Left renal cortex interstitium (tissue), 4 donors: ENCODE data around the gene TRAPPC3. TPM values are rescaled to one million over a fixed set of nuclear protein-coding genes. Genes with fewer than 3 reads are reported as not detected.
"Not testable (repeated sequence)": the region's sequence is repeated elsewhere in the genome, so short reads cannot be mapped to it uniquely, and the experiment has no call there.

ENCODE experiments used
- DNase-seq, 4 donors: peaks; one replicate each; pipeline ENCODE4 v3.0.0-alpha.2; 2013; ENCODE audit warnings: low read depth in 4 of 4, low spot score in 2 of 4, missing footprints in 1 of 4
- polyA plus RNA-seq, 4 donors: library from polyadenylated mRNA; unstranded; fragments of 120-200 nt; gene quantifications; one replicate each; pipeline ENCODE4 v1.2.1, GENCODE V29; 2013; ENCODE audit not compliant: insufficient read length in 4 of 4

Gene TRAPPC3
- 10 to 100 TPM; 63.0 to 67.7 (median 63.3) TPM for polyA plus RNA-seq

DNA sequence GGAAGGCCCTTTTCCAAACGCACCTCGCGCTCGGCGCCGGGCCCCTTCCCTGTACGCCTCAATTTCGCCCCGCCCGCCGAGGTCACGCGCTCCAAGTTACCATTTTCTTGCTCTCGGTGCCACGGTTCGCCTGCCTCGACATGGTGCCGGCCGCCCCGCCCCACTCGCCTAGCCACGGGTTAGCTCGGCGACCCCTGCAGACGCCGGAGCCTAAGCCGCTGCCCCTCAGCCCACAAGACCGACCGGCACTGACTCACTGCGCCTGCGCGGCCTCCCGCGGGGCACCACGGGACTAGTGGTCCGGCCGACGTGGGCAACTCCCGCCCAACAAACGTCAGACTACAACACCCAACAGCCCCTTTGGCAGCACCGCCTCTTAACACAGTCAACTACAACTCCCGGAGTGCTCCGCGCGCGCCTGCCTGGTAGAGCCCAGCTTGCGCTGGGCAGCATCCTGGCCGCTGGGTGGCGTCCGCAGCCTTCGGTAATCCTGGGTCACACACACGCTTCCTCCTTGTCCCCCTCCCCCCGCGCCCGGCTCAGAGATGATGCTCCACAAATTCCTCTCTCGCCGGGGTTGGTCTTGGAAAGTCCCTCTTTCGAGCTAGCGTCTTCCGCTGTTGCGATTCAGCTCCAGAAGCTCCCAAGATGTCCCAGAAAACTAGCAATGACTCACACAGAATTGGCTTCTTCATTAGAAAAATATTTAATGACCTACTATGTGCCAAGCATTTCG lies at the start of gene TRAPPC3:
Gene TRAPPC3 (minus strand): TSS at position 250 of the 736 bp plus-strand sequence. CDS start 108 bp downstream, at position 142.
- DNase-seq, result peak; percentile 92 to 99 (median 96)

DNA sequence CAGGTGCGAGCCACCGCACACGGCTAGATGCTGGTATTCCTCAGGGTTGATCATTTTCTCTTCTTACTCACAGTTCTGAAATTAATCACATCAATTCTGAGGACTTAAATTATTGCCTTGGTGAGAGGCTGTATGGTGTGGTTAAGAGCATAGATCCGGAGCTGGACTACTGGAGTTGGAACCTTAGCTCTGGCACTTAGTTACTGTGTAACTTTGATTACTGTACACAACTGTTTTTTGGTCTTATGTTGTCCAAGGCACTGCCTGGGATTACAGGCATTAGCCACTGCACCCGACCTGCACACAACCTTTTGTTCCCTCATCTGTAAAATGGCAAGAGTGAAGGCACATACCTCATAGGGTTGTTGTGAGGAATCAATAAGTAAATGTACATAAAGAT lies 49.4 kb upstream of the TRAPPC3 start:
- DNase-seq, result no peak

DNA sequence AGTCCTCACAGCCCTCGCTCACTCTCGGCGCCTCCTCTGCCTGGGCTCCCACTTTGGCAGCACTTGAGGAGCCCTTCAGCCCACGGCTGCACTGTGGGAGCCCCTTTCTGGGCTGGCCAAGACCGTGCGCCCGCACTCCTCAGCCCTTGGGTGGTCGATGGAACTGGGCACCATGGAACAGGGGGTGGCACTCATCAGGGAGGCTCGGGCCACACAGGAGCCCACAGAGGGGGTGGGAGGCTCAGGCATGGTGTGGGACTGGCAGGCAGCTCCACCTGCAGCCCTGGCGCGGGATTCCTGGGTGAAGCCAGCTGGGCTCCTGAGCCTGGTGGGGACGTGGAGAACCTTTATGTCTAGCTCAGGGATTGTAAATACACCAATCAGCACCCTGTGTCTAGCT lies 47.5 kb upstream of the TRAPPC3 start:
- not testable (repeated sequence) for DNase-seq

DNA sequence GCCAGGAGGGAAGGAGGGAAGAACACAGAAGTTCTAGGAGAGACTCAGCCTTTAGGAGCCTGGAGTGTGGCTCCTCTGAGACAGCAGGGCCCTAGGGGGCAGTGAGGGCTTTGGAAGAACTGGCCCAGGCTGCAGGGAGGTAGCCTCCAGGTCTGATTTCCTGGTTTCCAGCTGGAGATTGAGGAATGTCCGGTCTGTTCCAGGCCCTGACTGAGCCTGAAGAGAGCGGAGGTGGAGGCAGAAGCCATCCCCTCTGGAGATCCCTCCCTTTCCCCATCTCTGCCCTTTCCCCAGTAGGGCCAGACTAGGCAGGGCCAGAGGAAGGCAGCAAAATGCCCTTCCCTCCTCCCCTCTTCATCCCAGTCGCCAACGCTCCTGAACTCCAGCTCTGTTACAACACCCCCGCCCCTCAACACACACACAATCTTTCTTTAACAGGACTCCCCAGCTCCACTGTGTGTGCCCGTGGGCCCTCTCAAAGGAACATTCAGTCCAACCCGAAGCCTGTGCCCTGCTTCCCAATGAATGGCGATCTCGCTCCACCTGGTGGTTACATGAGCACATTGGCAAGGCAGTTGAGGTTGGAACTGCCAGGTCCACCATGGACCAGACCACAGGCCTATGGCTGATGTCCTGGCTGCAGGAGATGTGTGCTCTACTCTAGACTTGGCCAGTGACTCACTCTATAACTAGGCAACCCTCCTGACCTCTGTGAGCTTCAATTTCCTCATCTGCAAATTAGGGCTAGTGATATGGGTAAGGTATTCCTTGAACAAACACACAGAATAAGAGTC lies 38.7 kb upstream of the TRAPPC3 start:
- DNase-seq, result peak; percentile 53 to 79 (median 56)

DNA sequence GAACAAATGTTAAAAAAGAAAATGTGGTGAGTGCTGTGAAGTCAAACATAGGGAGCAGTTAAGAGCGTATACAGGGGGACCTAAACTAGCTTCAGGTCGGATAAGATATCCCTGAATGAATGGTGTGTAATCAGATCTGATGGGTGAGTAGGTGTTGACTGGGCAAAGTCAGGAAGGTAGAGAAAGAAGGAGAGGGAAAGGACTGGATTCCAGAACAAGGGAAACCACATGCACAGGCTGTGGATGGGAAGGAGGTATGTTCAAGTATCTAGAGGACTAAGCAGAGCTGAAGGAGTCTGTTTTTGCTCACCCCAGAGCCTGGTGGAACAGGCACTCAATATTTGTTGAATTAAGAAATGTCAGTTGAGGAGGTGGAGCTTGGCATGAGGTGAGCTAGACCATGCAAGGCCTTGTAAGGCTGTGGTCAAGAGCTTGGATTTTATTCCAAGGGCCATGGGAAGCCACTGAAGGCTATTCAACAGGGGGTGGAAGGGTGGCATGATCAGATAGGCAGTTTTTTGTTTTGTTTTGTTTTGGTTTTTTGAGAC lies 34.1 kb upstream of the TRAPPC3 start:
- no peak for DNase-seq

DNA sequence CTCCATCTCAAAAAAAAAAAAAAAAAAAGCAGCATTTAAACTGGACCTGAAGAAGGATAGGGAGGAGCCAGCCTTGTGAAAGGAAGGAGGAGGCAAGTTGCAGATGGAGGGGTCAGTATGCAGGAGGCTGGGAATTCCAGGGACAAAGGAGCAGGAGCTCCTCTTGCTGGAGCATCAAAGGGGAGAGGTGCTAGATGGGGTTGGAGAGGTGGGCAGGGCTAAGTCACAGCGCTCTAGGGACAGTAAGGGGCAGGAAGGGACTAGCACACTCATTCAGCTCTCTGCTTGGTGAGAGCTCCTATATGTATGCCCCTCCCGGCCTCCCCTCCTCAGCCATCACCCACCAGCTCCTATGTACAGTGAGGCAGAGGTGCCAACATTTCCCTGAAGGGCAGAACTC lies 33.4 kb upstream of the TRAPPC3 start:
- no peak for DNase-seq

DNA sequence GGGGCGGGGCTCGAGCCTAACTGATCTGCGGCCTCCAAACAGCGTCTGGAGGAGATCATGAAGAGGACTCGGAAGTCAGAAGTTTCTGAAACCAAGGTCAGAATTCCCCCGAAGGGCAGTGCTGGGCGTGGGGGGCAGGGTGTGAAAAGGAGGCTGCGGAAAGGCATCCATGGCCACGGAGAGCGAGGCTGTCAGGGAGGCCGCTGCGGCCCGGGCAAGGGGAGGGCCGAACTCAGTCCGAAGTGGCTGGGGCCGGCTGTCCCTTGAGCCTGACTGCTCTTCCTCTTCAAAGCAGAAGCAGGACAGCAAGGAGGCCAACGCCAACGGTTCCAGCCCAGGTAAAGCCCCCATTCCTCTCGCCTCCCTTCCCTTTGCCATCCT lies 29.9 kb upstream of the TRAPPC3 start:
- no peak for DNase-seq

DNA sequence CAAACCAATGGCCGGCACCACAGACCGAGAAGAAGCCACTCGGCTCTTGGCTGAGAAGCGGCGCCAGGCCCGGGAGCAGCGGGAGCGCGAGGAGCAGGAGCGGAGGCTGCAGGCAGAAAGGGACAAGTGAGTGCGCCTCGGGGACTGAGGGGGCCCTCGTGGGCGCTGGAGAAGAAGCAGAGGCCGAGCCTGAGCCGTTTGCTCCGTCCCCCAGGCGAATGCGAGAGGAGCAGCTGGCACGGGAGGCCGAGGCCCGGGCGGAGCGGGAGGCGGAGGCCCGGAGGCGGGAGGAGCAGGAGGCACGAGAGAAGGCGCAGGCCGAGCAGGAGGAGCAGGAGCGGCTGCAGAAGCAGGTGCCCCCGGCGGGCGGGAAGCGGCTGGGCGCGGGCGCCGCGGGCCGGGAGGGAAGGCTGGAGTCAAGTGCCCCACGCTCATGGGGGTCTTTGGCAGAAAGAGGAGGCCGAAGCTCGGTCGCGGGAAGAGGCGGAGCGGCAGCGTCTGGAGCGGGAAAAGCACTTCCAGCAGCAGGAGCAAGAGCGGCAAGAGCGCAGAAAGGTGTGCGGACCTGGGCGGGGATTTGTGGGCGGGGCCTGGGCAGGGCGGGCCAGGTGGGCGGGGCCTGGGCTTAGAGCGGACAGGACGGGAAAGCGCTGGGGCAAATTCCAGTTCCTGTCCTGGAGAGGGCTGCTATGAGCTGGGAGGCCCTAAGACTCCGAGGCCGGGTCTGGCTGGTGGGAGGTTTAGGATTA lies 29.4 kb upstream of the TRAPPC3 start:
- no peak for DNase-seq

DNA sequence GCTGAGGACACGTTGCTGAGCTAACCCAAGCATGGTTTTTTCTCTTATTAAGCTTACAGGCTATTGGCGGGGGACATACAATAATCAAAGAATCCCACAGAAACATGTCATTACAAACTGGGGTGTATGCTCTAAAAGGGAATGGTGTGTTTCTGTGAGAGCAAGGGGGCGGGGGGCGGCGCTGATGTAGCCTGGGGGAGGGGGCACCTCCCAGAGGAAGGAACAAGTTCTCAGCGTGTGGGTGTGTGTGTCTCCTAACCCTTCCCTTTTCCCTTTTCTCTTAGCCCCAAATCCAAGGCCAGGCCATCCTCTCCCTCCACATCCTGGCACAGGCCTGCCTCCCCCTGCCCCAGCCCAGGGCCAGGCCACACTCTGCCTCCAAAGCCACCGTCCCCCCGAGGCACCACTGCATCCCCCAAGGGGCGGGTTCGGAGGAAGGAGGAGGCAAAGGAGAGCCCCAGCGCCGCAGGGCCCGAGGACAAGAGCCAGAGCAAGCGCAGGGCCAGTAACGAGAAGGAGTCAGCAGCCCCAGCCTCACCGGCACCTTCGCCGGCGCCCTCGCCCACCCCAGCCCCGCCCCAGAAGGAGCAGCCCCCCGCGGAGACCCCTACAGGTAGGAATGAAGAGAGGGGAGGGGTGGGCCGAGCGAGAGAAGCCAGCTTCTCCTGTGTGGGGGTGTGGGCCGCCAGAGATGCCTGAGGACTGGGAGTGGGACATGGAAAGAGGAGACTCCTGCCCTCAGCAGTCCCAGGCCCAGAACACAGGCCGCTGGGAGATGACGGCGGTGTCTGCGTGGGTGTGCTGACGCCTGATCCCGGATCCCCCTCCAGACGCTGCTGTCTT lies 28.5 kb upstream of the TRAPPC3 start:
- no peak for DNase-seq

DNA sequence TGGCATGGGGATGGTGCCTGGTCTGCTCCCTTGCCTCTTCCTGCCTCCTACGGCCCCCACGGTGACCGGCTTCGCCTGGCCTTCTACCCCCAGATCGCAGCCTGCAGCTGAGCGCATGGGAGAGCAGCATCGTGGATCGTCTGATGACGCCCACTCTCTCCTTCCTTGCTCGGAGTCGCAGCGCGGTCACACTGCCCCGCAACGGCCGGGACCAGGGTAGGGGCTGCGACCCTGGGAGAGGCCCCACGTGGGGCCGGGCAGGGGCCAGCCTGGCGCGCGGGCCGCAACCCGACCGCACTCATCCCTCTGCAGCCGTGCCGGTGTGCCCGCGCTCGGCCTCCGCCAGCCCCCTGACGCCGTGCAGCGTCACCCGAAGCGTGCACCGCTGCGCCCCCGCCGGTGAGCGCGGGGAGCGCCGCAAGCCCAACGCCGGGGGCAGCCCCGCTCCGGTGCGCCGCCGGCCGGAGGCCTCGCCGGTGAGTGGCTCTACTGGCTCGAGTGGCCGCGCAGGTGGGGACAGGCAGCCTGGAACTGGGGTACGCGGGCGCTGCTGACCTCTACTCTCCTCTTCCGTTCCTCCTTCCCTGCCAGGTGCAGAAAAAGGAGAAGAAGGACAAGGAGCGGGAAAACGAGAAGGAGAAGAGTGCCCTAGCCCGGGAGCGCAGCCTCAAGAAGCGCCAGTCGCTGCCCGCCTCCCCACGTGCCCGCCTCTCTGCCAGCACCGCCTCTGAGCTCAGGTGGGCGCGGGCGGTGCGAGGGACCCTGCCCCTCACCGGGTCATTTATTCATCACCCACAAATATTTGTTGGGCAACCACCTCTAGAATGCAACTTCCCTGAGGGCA lies 27.0 kb upstream of the TRAPPC3 start:
- DNase-seq, result no peak

DNA sequence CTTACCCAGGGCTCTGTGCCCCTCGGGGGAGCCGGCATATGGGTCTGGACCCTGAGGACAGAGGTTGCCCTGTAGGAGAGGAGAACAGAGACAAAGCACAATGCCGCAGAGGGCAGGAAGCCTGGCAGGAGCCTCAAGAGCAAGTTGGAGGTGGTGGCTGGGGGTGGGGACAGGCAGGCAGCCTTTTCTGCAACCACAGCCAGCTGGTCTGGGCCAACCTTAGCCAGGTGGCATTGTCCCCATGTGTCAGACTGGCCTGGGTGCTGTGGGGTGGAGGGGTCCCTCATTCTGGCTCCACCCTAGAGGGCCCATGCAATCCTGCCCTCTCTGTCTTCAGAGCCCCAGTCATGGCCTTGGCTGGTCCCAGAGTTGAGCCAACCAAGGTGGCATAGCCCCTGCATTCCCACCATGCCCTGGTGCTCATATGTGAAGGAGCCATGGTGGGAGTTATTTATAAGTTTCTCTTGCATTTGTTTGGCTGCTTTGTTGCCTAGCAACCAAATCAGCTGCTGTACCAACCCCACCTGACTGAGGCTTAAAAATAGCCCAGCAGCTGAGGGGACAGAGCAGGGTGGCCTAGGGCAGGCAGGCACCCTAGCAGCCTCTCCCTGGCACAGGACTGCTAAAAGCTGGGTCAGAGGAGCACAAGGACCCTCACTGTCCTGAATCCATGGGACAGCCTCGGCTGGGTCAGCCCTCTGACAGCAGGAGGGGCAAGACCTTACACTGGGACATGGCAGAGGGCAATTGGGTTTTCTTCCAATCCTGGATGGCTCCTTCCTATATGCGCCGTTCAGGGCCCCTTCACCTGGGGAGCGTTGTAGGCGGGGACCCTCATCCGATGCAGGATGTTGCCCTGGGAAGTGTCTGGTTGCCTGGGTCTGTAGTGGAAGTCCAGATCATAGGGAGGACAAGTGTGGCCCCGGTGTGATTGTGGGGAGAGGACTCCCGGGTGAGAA lies 26.1 kb upstream of the TRAPPC3 start:
- DNase-seq, result no peak

DNA sequence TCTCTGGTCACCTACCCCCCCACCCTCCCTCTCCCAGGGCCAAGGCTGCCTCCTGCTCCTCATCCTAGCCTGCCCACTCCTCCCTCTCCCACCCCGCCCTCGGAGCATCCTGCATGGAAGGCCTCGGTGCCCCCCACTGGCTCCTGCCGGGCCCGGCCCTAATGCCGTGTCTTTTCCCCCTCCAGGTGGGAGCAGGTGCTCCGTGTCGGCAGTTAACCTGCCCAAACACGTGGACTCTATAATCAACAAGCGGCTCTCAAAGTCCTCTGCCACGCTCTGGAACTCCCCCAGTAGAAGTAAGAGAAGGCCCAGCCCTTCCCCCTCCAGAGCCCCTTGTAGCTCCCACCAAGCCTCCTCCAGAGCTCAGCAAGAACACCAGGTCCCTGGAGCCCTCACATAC lies 25.4 kb upstream of the TRAPPC3 start:
- no peak for DNase-seq

DNA sequence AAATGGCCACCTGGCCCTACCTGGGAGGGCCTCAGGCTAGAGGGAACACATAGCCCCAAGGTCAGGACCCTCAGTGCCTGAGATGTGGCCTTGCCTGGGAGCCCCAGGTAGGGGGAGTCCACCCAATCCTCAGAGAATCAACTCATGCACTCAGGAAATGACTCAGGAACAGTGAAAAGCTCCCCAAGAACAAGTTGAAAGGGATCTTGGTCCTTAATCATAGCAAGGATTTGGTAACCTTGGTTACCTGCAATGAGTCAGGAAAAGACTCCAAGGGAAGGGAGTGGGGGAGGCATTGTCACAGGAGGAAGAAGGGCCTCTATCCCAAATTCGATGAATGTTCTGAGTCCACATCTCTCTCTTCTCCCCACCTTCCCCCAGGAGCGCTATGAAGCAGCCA lies 23.7 kb upstream of the TRAPPC3 start:
- DNase-seq, result no peak

DNA sequence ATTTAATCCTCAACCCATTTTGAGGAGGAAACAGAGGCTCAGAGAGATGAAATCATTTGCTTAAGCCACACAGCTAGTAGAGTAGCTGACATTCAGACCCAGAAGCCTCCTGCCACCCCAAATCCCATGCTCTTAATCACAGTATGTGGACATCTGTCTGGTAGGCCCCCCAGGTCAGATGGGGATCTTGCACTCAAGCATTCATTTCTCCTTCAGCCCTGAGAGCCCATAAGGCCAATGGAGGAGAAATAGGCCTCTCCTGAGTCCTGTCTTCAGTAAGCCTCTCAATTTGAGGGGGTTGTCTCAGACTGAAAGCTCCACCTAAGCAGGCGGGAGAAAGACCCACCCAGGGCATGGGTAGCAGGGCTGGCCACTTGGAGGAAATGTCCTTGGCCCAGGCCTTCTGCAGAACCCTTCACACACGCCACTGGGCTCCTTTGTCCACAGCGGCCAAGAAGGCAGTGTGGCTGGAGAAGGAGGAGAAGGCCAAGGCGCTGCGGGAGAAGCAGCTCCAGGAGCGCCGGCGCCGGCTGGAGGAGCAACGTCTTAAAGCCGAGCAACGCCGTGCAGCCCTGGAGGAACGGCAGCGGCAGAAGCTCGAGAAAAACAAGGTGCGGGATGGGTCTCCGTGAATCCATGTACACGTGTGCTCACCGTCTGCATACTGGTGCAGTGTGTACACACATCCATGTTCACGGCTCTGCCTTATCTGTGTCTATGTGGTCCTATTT lies 22.9 kb upstream of the TRAPPC3 start:
- DNase-seq, result no peak

DNA sequence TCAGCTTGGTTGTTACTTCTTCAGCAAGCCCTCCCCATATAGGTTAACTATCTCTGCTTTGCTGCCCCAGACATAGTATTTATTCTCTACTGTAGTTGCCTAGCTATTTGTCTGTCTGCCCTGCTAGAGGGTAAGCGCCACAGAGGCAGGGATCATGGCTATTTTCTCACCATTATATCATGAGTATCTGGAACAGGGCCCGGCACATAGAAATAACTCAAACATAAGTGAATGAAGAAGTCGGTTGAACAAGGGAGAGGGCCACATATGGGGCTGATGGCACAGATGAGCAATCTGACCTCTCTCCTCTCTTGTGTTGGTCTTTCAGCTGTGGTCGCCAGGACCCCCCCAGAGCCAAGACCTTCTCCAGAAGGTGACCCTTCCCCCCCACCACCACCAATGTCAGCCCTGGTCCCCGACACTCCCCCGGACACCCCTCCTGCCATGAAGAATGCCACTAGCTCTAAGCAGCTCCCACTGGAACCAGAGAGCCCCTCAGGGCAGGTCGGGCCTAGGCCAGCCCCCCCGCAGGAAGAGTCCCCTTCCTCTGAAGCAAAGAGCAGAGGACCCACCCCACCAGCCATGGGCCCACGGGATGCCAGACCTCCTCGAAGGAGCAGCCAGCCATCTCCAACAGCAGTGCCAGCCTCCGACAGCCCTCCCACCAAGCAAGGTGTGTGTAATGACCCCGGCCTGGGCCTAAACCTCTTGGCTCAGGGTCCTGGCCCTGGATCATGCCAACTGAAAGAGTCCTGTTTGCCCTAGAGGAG lies 21.5 kb upstream of the TRAPPC3 start:
- DNase-seq, result no peak

DNA sequence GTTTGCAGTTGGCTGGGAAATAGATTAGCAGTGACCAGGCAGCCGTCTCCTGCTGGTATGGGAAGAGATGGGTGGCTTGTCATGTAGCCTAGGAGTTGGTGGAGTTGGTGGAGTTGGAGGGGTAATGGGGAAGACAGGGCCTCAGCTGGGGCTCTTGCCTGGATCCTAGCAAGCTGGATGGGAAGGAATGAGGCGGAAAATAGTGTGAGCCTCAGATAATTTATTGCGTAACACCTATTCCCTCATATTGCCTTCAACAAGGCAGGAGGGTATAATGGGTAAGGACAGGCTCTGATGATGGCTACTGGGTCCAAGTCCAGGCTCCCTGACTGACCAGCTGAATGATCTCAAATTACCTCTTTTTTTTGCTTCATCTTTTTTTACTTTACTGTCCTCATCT lies 19.2 kb upstream of the TRAPPC3 start:
- no peak for DNase-seq
